ENCODE results near the gene UCN2. TPM values are rescaled to one million over a fixed set of nuclear protein-coding genes. Genes with fewer than 3 reads are reported as not detected.

Gene UCN2
- total RNA-seq, 1 experiment from 2014 or later: 0.49 TPM

DNA sequence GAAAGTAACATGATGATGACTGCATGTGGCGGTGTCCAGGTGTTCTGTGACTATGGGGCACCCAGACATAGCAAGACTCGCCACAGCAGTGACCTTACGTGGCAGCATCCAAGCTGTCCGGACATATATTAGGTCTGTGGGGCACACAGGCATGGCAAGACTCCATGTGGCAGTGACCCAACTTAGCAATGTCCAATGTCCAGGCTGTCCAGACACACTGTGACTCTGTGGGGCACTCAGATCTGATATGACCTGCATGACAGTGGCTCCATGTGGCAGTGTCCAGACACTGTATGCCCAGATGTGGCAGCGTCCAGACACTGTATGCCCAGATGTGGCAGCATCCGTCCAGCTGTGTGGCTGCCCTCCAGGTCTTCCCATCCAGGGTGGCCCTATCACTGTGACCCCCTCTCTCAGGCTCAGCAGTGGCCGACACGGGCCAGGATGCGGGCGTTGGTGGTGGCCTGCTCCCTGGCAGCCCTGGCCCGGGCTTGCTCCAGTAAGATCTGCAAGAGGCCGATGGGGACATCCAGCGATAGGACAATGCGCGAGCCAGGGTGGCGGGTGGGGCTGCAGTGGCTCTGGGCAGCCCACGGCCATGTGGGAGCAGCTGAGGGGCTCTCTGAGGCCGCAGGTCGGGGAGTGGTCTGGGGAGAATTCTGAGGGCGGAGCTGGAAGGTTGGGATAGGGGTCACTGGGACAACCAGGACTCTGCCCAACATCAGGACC, 1.1 kb downstream of the UCN2 start:
- Histone ChIP-seq H3K27me3 (replicated peaks; ENCODE audit: insufficient read depth, low read depth, low read length, poor library complexity) (no peaks in the 10 kb centered on the region), H3K4me1 (ENCODE audit: insufficient read depth, low read length, poor library complexity, severe bottlenecking) (peaks cover 9% of the 10 kb centered on the region), H3K36me3 (ENCODE audit: insufficient read depth, low read length, poor library complexity, severe bottlenecking) (no peaks in the 10 kb centered on the region), H3K4me3 (ENCODE audit: low read depth, low read length, poor library complexity, severe bottlenecking) (no peak overlapping the region), H3K9me3 (ENCODE audit: low read depth, low read length, poor library complexity, severe bottlenecking) (no peaks in the 10 kb centered on the region), H3K27ac (ENCODE audit: low read depth, low read length, poor library complexity, severe bottlenecking) (no peak overlapping the region)
- BruUV-seq (replicated peaks): no TSS peak
- POLR2A ChIA-PET (ENCODE audit: low non-redundant PET): no interaction called here
- CTCF ChIA-PET: no interaction called here
- no peak for DNase-seq (ENCODE audit: low spot score)
- TF ChIP-seq EZH2 (IDR thresholded peaks at IDR 0.05; ENCODE audit: borderline replicate concordance, low read depth, low read length, poor library complexity, severe bottlenecking): no peak
- TF ChIP-seq, protein P1, sequence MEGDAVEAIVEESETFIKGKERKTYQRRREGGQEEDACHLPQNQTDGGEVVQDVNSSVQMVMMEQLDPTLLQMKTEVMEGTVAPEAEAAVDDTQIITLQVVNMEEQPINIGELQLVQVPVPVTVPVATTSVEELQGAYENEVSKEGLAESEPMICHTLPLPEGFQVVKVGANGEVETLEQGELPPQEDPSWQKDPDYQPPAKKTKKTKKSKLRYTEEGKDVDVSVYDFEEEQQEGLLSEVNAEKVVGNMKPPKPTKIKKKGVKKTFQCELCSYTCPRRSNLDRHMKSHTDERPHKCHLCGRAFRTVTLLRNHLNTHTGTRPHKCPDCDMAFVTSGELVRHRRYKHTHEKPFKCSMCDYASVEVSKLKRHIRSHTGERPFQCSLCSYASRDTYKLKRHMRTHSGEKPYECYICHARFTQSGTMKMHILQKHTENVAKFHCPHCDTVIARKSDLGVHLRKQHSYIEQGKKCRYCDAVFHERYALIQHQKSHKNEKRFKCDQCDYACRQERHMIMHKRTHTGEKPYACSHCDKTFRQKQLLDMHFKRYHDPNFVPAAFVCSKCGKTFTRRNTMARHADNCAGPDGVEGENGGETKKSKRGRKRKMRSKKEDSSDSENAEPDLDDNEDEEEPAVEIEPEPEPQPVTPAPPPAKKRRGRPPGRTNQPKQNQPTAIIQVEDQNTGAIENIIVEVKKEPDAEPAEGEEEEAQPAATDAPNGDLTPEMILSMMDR (conservative IDR thresholded peaks at IDR 0.05; ENCODE audit: low read depth, low read length): no peak
- intact Hi-C loops (cut with micrococcal nuclease; ENCODE audit: unreplicated experiment): no loop called here

DNA sequence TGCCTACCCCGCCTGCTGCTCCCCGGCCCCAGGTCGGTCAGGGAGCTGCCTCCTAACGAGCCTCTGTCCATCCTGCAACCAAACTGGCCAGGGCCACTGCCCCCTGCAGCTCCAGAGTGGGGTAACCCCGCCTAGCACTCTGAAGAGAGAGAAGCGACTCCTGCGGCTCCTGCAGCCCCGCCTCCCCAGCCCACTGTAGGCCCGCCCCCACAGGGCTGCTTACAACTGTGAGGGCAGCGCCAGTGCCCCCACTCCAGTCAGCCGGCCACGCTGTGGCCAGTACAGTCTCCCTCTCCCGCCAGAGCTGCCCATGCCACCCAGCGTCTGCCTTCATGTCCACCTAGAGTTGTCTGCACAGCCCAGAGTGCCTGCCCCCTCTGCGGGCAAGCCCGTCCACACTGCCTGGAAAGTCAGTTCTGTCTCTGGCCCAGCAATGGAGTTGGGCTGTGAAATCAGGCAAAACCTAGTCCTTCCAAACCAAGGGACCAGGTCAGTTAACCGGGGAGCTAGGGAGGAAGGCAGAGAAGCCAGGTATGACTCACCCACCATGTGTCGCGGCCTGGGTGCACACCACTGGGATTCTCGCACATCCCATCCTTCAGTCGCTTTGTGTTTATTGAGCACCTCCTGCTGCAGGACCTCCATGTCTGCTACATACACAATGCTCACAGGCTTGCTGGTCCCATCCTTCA, 2.4 kb downstream of the UCN2 start:
- Histone ChIP-seq H3K9me3 (ENCODE audit: low read depth, low read length, poor library complexity, severe bottlenecking) (no peaks in the 10 kb centered on the region), H3K4me1 (ENCODE audit: insufficient read depth, low read length, poor library complexity, severe bottlenecking) (peaks cover 9% of the 10 kb centered on the region), H3K4me3 (ENCODE audit: low read depth, low read length, poor library complexity, severe bottlenecking) (no peak overlapping the region), H3K27me3 (replicated peaks; ENCODE audit: insufficient read depth, low read depth, low read length, poor library complexity) (no peaks in the 10 kb centered on the region), H3K36me3 (ENCODE audit: insufficient read depth, low read length, poor library complexity, severe bottlenecking) (no peaks in the 10 kb centered on the region), H3K27ac (ENCODE audit: low read depth, low read length, poor library complexity, severe bottlenecking) (no peak overlapping the region)
- no peak for DNase-seq (ENCODE audit: low spot score)
- TF ChIP-seq EZH2 (IDR thresholded peaks at IDR 0.05; ENCODE audit: borderline replicate concordance, low read depth, low read length, poor library complexity, severe bottlenecking): no peak
- TF ChIP-seq, protein P1 (conservative IDR thresholded peaks at IDR 0.05; ENCODE audit: low read depth, low read length): no peak
- CTCF ChIA-PET: no interaction called here
- BruUV-seq (replicated peaks): no TSS peak
- intact Hi-C loops (cut with micrococcal nuclease; ENCODE audit: unreplicated experiment): no loop called here
- POLR2A ChIA-PET (ENCODE audit: low non-redundant PET): no interaction called here

DNA sequence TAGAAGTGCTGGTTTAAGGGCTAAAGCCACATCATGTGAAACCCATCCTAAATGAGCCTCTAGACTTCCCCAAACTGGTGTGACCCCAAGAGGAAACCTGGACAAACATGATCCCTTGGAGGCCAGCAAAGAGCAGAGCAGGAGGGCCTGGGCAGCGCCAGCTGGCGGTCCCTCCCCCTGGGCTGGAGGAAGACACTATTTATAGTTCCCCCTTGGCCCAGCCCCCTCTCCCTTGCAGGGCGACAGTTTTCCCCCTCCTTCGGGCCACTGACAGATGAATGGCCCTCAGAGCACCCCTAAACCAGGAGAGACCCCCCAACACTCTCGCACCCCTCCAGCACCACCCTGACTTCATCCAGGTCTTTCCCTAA, 2.9 kb downstream of the UCN2 start:
- no peak for DNase-seq (ENCODE audit: low spot score)
- no TSS peak for BruUV-seq (replicated peaks)
- intact Hi-C loops (cut with micrococcal nuclease; ENCODE audit: unreplicated experiment): no loop called here
- ChIA-PET CTCF (no interaction called here), POLR2A (ENCODE audit: low non-redundant PET) (no interaction called here)
- H3K4me3 ChIP-seq (ENCODE audit: low read depth, low read length, poor library complexity, severe bottlenecking): no peak overlapping the region
- H3K27ac ChIP-seq (ENCODE audit: low read depth, low read length, poor library complexity, severe bottlenecking): no peak overlapping the region
- no peaks in the 10 kb centered on the region for H3K27me3 ChIP-seq (replicated peaks; ENCODE audit: insufficient read depth, low read depth, low read length, poor library complexity)
- H3K9me3 ChIP-seq (ENCODE audit: low read depth, low read length, poor library complexity, severe bottlenecking): no peaks in the 10 kb centered on the region
- TF ChIP-seq EZH2 (IDR thresholded peaks at IDR 0.05; ENCODE audit: borderline replicate concordance, low read depth, low read length, poor library complexity, severe bottlenecking): no peak
- TF ChIP-seq, protein P1 (conservative IDR thresholded peaks at IDR 0.05; ENCODE audit: low read depth, low read length): no peak
- H3K36me3 ChIP-seq (ENCODE audit: insufficient read depth, low read length, poor library complexity, severe bottlenecking): no peaks in the 10 kb centered on the region
- H3K4me1 ChIP-seq (ENCODE audit: insufficient read depth, low read length, poor library complexity, severe bottlenecking): peaks cover 9% of the 10 kb centered on the region
